CD4-positive, alpha-beta T cell treated with Interleukin-4 for 4 hours (primary cell): ENCODE results near the gene MAP6.

Experiments used
- DNase-seq: peaks from one replicate; pipeline ENCODE4 v3.0.0-alpha.2; 2020

MAP6 gene

DNA sequence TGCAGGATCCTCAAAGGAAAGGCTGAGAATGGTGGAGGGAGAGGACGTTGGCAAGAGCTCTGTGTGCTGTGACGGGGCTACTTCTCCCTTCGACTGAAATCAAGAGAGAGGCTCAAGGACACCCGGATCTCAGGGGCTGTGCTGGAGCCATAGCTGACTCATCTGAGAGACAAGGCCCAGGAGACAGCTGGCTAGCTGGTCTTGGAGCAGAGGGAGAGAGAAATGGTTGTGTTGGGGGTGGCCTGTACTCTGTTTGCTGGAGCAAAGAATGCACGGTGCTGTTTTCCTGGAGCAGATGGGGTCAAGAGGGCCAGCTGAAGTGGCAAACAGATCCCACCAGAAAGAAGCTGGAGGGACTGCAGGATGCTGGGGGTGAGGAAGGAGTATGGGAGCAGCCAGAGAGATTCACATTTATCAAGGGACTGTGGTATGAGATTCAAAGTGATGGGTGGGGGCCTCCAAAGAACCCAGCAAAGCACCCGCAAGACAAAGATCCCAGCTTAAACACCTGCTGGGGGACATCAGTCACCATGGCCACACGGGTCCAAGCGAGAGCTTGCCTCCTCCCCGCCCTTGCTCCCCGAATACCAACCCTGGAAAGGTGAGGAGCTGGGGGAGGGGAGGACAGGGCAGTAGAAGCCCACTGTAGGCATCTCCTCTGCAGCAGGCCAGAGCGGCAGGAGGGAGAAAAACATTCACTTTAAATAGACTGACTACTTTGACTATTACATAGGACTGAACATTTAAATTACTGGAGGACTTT lies 40.8 kb downstream of the MAP6 start:
- no peak for DNase-seq

GRCh38 chr11:75626889-75627529 lies 41.8 kb downstream of the MAP6 start:
- DNase-seq = no peak

GRCh38 chr11:75625991-75626888 lies 42.6 kb downstream of the MAP6 start:
- DNase-seq = no peak

GRCh38 chr11:75625021-75625420 lies 43.8 kb downstream of the MAP6 start:
- DNase-seq = no peak

DNA sequence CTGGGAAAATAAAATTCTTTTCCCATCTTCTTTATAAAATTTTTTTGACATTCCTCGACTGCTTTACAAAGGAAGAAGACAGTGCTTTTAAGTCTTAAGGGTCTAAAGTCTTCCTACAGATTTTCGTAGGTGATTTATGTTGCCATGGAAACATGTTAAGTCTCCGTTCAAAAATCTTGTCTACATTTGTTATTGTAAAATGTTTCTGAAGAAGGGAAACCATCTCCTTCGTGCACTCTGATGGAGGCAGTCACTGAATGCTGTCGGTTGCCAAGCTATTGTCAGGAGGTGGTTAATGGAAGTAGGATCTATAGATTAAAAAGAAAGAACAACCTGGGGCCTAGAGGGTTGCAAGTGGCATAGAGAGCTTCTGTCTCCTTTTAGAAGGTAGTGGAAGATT lies 52.6 kb downstream of the MAP6 start:
- DNase-seq = no peak

DNA sequence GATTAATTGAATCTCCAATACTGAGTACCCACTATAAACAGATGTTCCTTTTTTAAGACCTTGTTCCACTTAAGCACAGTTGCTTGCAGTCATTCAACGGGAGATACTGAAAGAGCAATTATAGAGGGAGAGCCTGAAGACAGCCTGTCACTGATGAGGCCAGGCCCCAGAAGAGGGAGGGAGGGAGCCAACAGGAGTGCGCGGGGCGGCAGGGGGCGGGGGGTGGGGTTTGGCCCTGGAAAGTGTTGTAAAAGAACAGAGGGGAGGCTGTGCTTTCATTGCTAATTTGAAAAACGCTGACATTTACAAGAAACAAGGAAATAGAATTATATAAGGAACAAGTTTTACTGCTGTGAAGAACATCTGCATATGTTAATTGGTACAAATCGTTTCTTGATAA lies 53.1 kb downstream of the MAP6 start:
- DNase-seq = no peak

DNA sequence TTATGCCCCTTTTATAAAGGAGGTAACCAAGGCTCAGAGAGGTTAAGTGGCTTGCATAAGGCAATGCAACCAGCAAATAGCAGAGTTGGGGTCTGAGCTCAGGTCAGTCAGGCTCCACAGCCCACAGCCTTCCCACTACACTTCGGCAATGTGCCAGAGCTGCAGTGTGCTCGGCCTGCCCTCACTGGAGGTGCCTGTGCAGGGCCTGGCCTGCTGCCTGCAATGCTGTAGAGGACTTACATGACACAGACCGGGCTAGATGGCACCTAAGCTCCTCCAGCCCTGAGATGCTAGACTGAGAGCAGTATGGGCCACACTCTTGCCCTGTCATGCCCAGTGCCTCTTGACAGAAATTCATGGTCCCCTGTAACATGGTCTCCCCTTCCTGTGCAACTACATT lies 57.0 kb downstream of the MAP6 start:
- DNase-seq = no peak

GRCh38 chr11:75606099-75606498 lies 62.7 kb downstream of the MAP6 start:
- DNase-seq = no peak

GRCh38 chr11:75603791-75604736 lies 64.8 kb downstream of the MAP6 start:
- no peak for DNase-seq

DNA sequence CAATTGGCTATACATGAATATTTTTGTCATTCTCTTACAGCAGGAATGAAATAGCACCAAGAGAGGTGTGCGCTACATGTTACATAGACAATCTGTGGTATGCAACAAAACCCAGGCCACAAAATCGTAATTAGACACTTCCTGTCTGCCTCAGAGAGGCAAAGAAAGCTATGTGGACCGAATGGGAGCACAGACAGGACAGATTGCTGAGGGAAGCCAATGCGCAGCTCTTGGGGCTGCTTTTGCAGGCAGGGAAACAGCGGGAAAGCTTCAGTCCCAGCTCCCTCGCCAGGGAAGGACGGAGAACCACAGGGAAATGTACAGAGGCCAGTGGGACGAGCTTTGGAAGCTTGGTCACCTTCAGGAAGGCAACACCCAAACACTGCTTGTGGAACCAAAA lies 65.9 kb downstream of the MAP6 start:
- no peak for DNase-seq

DNA sequence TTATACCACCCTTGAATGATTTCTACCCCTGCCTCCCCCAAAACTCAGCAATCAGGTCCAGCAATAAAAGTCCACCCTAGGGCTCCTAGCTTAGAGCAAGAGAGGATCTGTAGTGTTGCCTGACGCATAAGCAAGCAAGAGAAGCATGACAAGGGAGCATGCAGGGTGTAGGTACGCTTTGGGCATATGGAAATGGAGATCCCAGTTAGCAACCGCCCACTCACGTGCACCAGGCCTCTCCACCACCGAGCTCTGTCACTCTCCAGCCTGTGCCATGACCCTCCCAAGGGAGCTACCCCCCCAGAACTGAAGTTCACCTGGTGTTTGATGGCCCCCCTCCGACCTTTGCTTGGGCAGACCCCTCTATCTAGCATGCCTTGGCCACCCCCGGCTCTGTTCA lies 67.3 kb downstream of the MAP6 start:
- no peak for DNase-seq

GRCh38 chr11:75600356-75600755 lies 68.5 kb downstream of the MAP6 start:
- DNase-seq = no peak

DNA sequence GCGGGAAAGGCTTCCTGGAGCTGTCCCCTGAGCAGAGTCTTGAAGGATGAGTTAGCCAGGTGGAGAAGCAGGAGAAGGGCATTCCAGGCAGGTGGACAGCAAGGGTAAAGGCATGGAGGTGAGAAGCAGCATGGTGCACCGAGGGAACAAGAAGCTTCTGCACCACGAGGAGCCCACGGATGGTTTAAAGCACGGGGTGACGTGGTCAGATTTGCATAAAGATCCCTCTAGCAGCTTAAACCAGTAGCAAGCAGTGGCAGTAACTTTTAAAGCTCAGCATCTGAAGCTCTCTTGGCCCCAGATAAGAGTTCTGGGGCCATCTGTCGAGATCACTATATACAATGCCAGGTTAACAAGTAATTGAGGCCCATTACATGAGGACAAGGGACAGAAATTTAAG lies 69.9 kb downstream of the MAP6 start:
- no peak for DNase-seq

- no peak for DNase-seq
Observed at GRCh38 chr11:75598264-75598663, 70.6 kb downstream of the MAP6 start.

DNA sequence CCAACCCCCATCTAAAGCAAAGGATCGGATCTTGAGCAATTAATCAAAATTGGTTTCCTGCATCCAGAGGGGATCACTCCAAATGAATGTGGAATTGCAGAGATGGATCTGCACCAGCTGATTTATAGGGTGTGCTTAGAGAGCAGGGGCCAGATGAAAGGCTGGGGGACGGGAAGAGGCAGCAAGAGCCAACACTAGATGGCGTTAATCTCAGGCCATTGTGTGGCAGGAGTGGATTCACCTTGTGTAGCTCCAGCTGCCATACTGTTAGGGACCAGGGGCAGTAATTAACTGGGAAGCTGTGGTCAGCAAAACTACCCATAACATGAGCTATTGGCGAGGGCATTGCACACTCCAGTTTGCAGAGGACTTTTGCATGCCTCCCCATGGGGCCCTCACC lies 71.2 kb downstream of the MAP6 start:
- DNase-seq = no peak

DNA sequence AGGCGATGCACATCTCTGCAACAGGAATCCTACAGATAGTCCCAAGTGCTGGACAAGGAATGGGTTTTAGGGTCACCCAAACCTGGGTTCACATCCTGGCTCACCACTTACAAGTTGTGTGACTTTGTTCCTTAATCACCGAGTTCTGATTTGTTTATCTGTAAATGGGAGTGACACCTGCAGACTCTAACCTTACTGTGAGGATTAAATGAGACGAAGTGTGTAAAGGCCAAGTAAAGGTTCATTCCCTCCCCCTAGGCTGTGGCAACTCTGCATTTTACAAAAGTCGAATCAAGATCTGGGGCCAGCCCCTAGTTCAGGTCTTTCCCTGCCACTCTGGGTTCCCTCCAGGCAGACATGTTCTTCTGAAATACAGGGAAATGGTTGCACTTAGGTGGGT lies 71.9 kb downstream of the MAP6 start:
- DNase-seq = no peak

DNA sequence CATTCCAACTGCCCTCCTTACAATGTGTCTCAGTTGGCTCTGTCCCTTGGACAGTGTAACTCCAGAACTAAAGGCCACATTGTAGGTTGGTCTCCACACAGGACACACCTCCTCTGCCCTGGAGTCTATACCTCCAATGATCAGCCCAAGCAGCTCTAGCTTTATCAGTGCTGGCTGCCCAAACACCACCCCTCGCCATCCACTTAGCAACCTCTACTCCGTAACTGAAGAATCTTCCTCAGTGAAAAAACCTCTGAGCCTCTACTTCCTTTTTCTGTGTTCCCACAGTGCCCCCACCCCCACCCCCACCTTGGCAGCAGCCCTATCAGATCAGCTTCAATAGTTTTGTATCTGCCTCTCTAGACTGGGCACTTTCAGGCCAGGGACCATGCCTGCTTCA lies 73.4 kb downstream of the MAP6 start:
- no peak for DNase-seq

GRCh38 chr11:75594211-75594610 lies 74.6 kb downstream of the MAP6 start:
- no peak for DNase-seq

- DNase-seq = no peak
Observed at GRCh38 chr11:75593286-75593915, 75.4 kb downstream of the MAP6 start.

GRCh38 chr11:75592715-75593114 lies 76.1 kb downstream of the MAP6 start:
- DNase-seq = no peak

- DNase-seq = no peak
Observed at GRCh38 chr11:75591966-75592365, 76.9 kb downstream of the MAP6 start.

GRCh38 chr11:75591371-75591770 lies 77.5 kb downstream of the MAP6 start:
- DNase-seq = no peak
